ENCODE data around the gene ADCK1. TPM values are rescaled to one million over a fixed set of nuclear protein-coding genes. Genes with fewer than 3 reads are reported as not detected.

ADCK1 gene
- total RNA-seq, 2 experiments from 2014 or later = 7.5 to 9.6 TPM

GRCh38 chr14:77804592-77804991 lies 4.7 kb downstream of the ADCK1 start:
- intact Hi-C loops (cut with micrococcal nuclease; ENCODE audit: unreplicated experiment) = loop anchor here (1.0 to 5.0 kb wide), 3 partner anchors 97 to 347 kb away; partner anchors contain the start of genes AHSA1, ALKBH1, SLIRP and VIPAS39
- H3K79me2 ChIP-seq (ENCODE audit: insufficient read depth, low read depth, low read length) = peaks cover 8% of the 10 kb centered on the region
- H3K4me3 ChIP-seq (ENCODE audit: low read depth, low read length, poor library complexity, severe bottlenecking) = no peak overlapping the region
- H3K4me2 ChIP-seq (ENCODE audit: low read length) = no peak overlapping the region
- ChIA-PET CTCF (ENCODE audit: unreplicated experiment) (no interaction called here), POLR2A (no interaction called here)
- H2AFZ ChIP-seq (ENCODE audit: low read length) = no peak overlapping the region
- TF ChIP-seq EZH2phosphoT487 (IDR thresholded peaks at IDR 0.05; ENCODE audit: borderline replicate concordance, low read depth, low read length) = no peak
- TF ChIP-seq CTCF (conservative IDR thresholded peaks at IDR 0.05; ENCODE audit: low read length) = peak; percentile 74
- peak; percentile 54 for DNase-seq (ENCODE audit: low spot score)
- no peaks in the 10 kb centered on the region for H3K9me3 ChIP-seq (ENCODE audit: low read length)
- BruUV-seq (replicated peaks) = no TSS peak
- H4K20me1 ChIP-seq (ENCODE audit: insufficient read depth, low read length) = no peaks in the 10 kb centered on the region
- H3K4me1 ChIP-seq (ENCODE audit: insufficient read depth, low read length, poor library complexity, severe bottlenecking) = peaks cover 8% of the 10 kb centered on the region
- H3K27ac ChIP-seq (ENCODE audit: low read depth, low read length, poor library complexity, severe bottlenecking) = no peak overlapping the region
- H3K9me2 ChIP-seq (ENCODE audit: insufficient read depth, low read length) = no peaks in the 10 kb centered on the region
- no peaks in the 10 kb centered on the region for H3K36me3 ChIP-seq (ENCODE audit: insufficient read depth, low read length)

- CTCF ChIA-PET (ENCODE audit: unreplicated experiment) = no interaction called here
- BruUV-seq (replicated peaks) = no TSS peak
- Histone ChIP-seq H2AFZ (ENCODE audit: low read length) (no peak overlapping the region), H3K4me2 (ENCODE audit: low read length) (no peak overlapping the region), H3K27ac (ENCODE audit: low read depth, low read length, poor library complexity, severe bottlenecking) (no peak overlapping the region), H3K79me2 (ENCODE audit: insufficient read depth, low read depth, low read length) (peaks cover 4% of the 10 kb centered on the region), H3K4me1 (ENCODE audit: insufficient read depth, low read length, poor library complexity, severe bottlenecking) (peaks cover 4% of the 10 kb centered on the region), H3K4me3 (ENCODE audit: low read depth, low read length, poor library complexity, severe bottlenecking) (no peak overlapping the region), H3K36me3 (ENCODE audit: insufficient read depth, low read length) (no peaks in the 10 kb centered on the region), H4K20me1 (ENCODE audit: insufficient read depth, low read length) (no peaks in the 10 kb centered on the region), H3K9me3 (ENCODE audit: low read length) (no peaks in the 10 kb centered on the region), H3K9me2 (ENCODE audit: insufficient read depth, low read length) (no peaks in the 10 kb centered on the region)
- DNase-seq (ENCODE audit: low spot score) = no peak
- intact Hi-C loops (cut with micrococcal nuclease; ENCODE audit: unreplicated experiment) = no loop called here
- POLR2A ChIA-PET = interaction anchor here (0.6 to 0.7 kb wide), 3 partner anchors 25 to 215 kb away, joined by 3 to 7 read pairs (median 4); no protein-coding TSS in a partner anchor
- TF ChIP-seq CTCF (conservative IDR thresholded peaks at IDR 0.05; ENCODE audit: low read length) (no peak), EZH2phosphoT487 (IDR thresholded peaks at IDR 0.05; ENCODE audit: borderline replicate concordance, low read depth, low read length) (no peak)
Observed at GRCh38 chr14:77805706-77806105, 5.8 kb downstream of the ADCK1 start.

- no peaks in the 10 kb centered on the region for H3K9me2 ChIP-seq (ENCODE audit: insufficient read depth, low read length)
- H2AFZ ChIP-seq (ENCODE audit: low read length) = no peak overlapping the region
- intact Hi-C loops (cut with micrococcal nuclease; ENCODE audit: unreplicated experiment) = no loop called here
- H3K4me2 ChIP-seq (ENCODE audit: low read length) = no peak overlapping the region
- CTCF ChIA-PET (ENCODE audit: unreplicated experiment) = no interaction called here
- H3K36me3 ChIP-seq (ENCODE audit: insufficient read depth, low read length) = no peaks in the 10 kb centered on the region
- no peaks in the 10 kb centered on the region for H3K4me1 ChIP-seq (ENCODE audit: insufficient read depth, low read length, poor library complexity, severe bottlenecking)
- TF ChIP-seq CTCF (conservative IDR thresholded peaks at IDR 0.05; ENCODE audit: low read length) = no peak
- TF ChIP-seq EZH2phosphoT487 (IDR thresholded peaks at IDR 0.05; ENCODE audit: borderline replicate concordance, low read depth, low read length) = no peak
- DNase-seq (ENCODE audit: low spot score) = no peak
- POLR2A ChIA-PET = no interaction called here
- no peaks in the 10 kb centered on the region; the same call in 1 of the 2 replicates for H4K20me1 ChIP-seq (ENCODE audit: insufficient read depth, low read length)
- BruUV-seq (replicated peaks) = no TSS peak
- no peak overlapping the region for H3K27ac ChIP-seq (ENCODE audit: low read depth, low read length, poor library complexity, severe bottlenecking)
- no peak overlapping the region for H3K4me3 ChIP-seq (ENCODE audit: low read depth, low read length, poor library complexity, severe bottlenecking)
- no peaks in the 10 kb centered on the region for H3K79me2 ChIP-seq (ENCODE audit: insufficient read depth, low read depth, low read length)
- no peaks in the 10 kb centered on the region for H3K9me3 ChIP-seq (ENCODE audit: low read length)
Observed at GRCh38 chr14:77808250-77808649, 8.3 kb downstream of the ADCK1 start.
